Suprapubic skin (tissue), 3 donors: ENCODE measurements around the gene DAB2.

Source experiments
- CTCF ChIP-seq, 2 donors: fragments of 200-600 bp in 1 of 2; fragments of 450-650 bp in 1 of 2; sonication (generic) in 1 of 2; IDR thresholded peaks; one replicate each; pipeline ENCODE4 v1.5.1; 2016 to 2019; ENCODE audit warnings: antibody characterized with exemption in 2 of 2, mild to moderate bottlenecking in 1 of 2, moderate library complexity in 1 of 2
- POLR2A ChIP-seq, 2 donors: fragments of 450-650 bp; IDR thresholded peaks; one replicate each; pipeline ENCODE4 v1.6.1; 2017; ENCODE audit warnings: antibody characterized with exemption in 2 of 2, mild to moderate bottlenecking in 2 of 2, moderate library complexity in 2 of 2

DNA sequence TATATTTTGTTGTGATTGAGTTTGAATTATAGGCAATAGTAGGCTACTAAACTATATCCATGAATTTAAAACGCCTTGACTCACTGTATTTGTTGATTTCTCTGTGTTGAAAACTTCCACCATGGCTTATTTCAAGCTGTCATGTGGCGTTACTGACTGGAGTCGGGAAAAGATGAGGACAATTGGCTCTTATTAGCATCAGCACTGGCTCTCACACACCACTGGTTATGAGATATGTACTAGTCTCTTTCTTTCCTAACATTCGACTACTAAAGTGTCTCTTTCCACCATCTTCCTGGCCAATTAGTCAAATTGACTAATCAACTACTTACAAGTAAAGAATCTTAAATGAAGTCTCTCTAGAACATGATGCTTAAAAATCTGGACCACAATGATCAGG is 9.1 kb upstream of the DAB2 start:
- TF ChIP-seq POLR2A (IDR thresholded peaks at IDR 0.05) (no peak), CTCF (IDR thresholded peaks at IDR 0.05) (no peak)
